Measurements from ENCODE around the gene BCL2L11. TPM values are rescaled to one million over a fixed set of nuclear protein-coding genes. Genes with fewer than 3 reads are reported as not detected.

The BCL2L11 gene
- total RNA-seq, 1 donor from 2014 or later: 11.4 TPM

- no peaks in the 10 kb centered on the region for H3K27me3 Mint-ChIP-seq (ENCODE audit: low read depth)
- TF ChIP-seq CTCF (IDR thresholded peaks at IDR 0.05): no peak
- H3K4me1 Mint-ChIP-seq (ENCODE audit: low read depth): peaks cover 3% of the 10 kb centered on the region
- peaks cover 12% of the 10 kb centered on the region for H3K36me3 Mint-ChIP-seq (ENCODE audit: low read depth)
- H3K4me3 Mint-ChIP-seq (ENCODE audit: unreplicated experiment): no peak overlapping the region
- no peaks in the 10 kb centered on the region for H3K9me3 Mint-ChIP-seq (ENCODE audit: low read depth)
- H3K27ac Mint-ChIP-seq (ENCODE audit: unreplicated experiment): no peak overlapping the region
- DNase-seq (ENCODE audit: low spot score): no peak
Observed at GRCh38 chr2:111143107-111143842, 22.6 kb downstream of the BCL2L11 start.

- Mint-ChIP-seq H3K36me3 (ENCODE audit: low read depth) (peaks cover 12% of the 10 kb centered on the region), H3K4me1 (ENCODE audit: low read depth) (peaks cover 3% of the 10 kb centered on the region), H3K27me3 (ENCODE audit: low read depth) (no peaks in the 10 kb centered on the region)
Observed at GRCh38 chr2:111143843-111144198, 23.1 kb downstream of the BCL2L11 start.

GRCh38 chr2:111145103-111145760, 24.5 kb downstream of the BCL2L11 start:
- H3K4me3 Mint-ChIP-seq (ENCODE audit: unreplicated experiment): no peak overlapping the region
- no peaks in the 10 kb centered on the region for H3K27me3 Mint-ChIP-seq (ENCODE audit: low read depth)
- H3K4me1 Mint-ChIP-seq (ENCODE audit: low read depth): peaks cover 5% of the 10 kb centered on the region
- TF ChIP-seq CTCF (IDR thresholded peaks at IDR 0.05): no peak
- H3K9me3 Mint-ChIP-seq (ENCODE audit: low read depth): no peaks in the 10 kb centered on the region
- H3K36me3 Mint-ChIP-seq (ENCODE audit: low read depth): peaks cover 9% of the 10 kb centered on the region
- H3K27ac Mint-ChIP-seq (ENCODE audit: unreplicated experiment): no peak overlapping the region
- DNase-seq (ENCODE audit: low spot score): no peak

More at GRCh38 chr2:111143843-111144198, 23.1 kb downstream of the BCL2L11 start:
- Mint-ChIP-seq H3K27ac (ENCODE audit: unreplicated experiment) (no peak overlapping the region), H3K4me3 (ENCODE audit: unreplicated experiment) (no peak overlapping the region), H3K9me3 (ENCODE audit: low read depth) (no peaks in the 10 kb centered on the region)
- DNase-seq (ENCODE audit: low spot score): no peak
- TF ChIP-seq CTCF (IDR thresholded peaks at IDR 0.05): no peak

GRCh38 chr2:111145951-111146350, 25.2 kb downstream of the BCL2L11 start:
- Mint-ChIP-seq H3K36me3 (ENCODE audit: low read depth) (peaks cover 4% of the 10 kb centered on the region), H3K4me3 (ENCODE audit: unreplicated experiment) (no peak overlapping the region), H3K27me3 (ENCODE audit: low read depth) (no peaks in the 10 kb centered on the region), H3K9me3 (ENCODE audit: low read depth) (no peaks in the 10 kb centered on the region), H3K4me1 (ENCODE audit: low read depth) (peaks cover 5% of the 10 kb centered on the region), H3K27ac (ENCODE audit: unreplicated experiment) (no peak overlapping the region)
- no peak for DNase-seq (ENCODE audit: low spot score)
- no peak for TF ChIP-seq CTCF (IDR thresholded peaks at IDR 0.05)

- TF ChIP-seq CTCF (IDR thresholded peaks at IDR 0.05): no peak
- no peak for DNase-seq (ENCODE audit: low spot score)
- Mint-ChIP-seq H3K36me3 (ENCODE audit: low read depth) (peaks cover 14% of the 10 kb centered on the region), H3K4me3 (ENCODE audit: unreplicated experiment) (no peak overlapping the region), H3K4me1 (ENCODE audit: low read depth) (peaks cover 5% of the 10 kb centered on the region), H3K27ac (ENCODE audit: unreplicated experiment) (no peak overlapping the region), H3K9me3 (ENCODE audit: low read depth) (no peaks in the 10 kb centered on the region), H3K27me3 (ENCODE audit: low read depth) (no peaks in the 10 kb centered on the region)
Observed at GRCh38 chr2:111148225-111148873, 27.6 kb downstream of the BCL2L11 start.

Measured in chondrocyte (in vitro differentiated cells).